Measurements from ENCODE around the gene POLR2C. TPM values are rescaled to one million over a fixed set of nuclear protein-coding genes. Genes with fewer than 3 reads are reported as not detected.

The POLR2C gene
- total RNA-seq, 4 donors from 2014 or later: 39.2 to 104 (median 72.7) TPM

DNA sequence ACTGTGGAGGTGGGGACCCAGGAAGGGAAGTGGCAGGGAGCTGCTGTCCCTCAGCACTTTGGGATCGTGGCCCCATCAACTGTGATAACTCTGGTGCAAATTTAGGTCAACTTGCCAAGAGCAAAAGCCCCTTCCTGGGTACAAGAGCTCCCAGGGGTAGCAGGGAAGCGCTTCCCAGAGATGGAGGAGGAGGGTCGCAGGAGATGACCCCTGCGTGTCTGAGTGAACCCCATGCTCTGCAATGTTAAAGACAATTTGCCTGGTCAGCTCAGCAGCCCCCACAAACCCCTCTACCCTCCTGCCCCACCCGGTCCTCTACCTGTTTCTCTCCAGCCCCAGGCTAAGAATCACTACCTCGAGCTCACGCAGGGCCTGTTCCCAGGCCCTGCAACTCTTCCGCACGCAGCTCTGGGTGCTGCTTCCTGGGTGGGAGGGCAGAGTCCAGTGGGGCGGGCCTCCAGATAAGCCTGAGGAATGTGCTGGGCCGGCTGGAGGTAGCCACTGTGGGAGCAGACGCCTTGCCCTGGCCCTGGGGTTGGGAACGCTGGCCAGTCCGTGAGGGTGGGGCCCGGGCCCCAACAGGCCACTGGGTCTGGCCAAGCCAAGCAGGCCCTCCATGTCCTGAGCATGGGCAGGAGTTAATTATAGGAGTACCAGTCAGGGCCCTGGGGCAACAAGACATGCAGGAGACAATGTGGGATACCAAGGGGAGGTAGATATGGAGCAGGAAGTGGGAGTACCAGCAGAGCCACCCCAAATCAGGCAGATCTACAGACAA, 17.7 kb downstream of the POLR2C start:
- TF ChIP-seq POLR2AphosphoS5 (IDR thresholded peaks at IDR 0.05) (peak in 2 of 3 donors; percentile 61 to 78), POLR2A (IDR thresholded peaks at IDR 0.05) (peak; percentile 70), EP300 (IDR thresholded peaks at IDR 0.05; ENCODE audit: low read depth) (no peak)
- TF ChIP-seq, protein P1, sequence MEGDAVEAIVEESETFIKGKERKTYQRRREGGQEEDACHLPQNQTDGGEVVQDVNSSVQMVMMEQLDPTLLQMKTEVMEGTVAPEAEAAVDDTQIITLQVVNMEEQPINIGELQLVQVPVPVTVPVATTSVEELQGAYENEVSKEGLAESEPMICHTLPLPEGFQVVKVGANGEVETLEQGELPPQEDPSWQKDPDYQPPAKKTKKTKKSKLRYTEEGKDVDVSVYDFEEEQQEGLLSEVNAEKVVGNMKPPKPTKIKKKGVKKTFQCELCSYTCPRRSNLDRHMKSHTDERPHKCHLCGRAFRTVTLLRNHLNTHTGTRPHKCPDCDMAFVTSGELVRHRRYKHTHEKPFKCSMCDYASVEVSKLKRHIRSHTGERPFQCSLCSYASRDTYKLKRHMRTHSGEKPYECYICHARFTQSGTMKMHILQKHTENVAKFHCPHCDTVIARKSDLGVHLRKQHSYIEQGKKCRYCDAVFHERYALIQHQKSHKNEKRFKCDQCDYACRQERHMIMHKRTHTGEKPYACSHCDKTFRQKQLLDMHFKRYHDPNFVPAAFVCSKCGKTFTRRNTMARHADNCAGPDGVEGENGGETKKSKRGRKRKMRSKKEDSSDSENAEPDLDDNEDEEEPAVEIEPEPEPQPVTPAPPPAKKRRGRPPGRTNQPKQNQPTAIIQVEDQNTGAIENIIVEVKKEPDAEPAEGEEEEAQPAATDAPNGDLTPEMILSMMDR (IDR thresholded peaks at IDR 0.05): no peak
- intact Hi-C loops (cut with DNase I; ENCODE audit: low total_unique reads) (no loop called here), in situ Hi-C loops (cut with MboI; ENCODE audit: low pct_ligation_motif_present in 1 of 4, low pct_unique_long_range_greater_than_20kb in 1 of 4, low sequenced_read_pairs in 3 of 4) (no loop called here)
- peak; percentile 90 for DNase-seq
- Histone ChIP-seq H3K27ac (peak overlapping the region; percentile 86 to 89 (median 88)), H3K4me1 (peaks cover 15 to 42% (median 30%) of the 10 kb centered on the region in 4 donors), H3K4me3 (peak overlapping the region; percentile 2 to 48 (median 31)), H3K27me3 (no peaks in the 10 kb centered on the region), H3K9me3 (no peaks in the 10 kb centered on the region), H3K36me3 (no peaks in the 10 kb centered on the region)
- WGBS, 2 donors (ENCODE audit: low coverage in 1 of 2): 36% methylated on average over 15 of the region's 15 CpGs; no CpG with 5 or more reads in 1 of the 2 donors

DNA sequence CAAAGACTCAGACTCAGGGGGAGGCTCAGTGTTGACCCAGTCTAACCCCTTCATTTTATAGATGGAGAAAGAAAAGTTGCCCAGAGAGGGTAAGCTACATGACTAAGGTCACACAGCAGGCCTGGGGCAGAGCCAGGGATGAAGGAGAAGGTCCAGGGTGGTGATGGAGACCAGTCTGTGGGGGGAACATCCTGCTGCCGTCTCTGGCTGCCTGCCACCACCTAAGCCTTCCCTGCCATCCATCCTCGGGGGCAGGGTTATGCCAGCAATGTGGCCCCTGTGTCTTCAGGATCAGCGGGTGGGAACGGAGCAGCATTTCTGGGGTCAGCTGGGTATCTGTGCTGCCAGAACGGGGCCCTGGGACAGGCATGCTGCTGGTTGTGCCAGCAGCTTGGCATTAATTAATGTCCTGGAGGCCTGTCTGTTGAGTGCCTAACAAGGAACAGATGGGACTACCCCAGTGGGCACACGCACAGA, 18.3 kb downstream of the POLR2C start:
- H3K4me3 ChIP-seq: no peak overlapping the region
- TF ChIP-seq POLR2A (IDR thresholded peaks at IDR 0.05) (no peak), EP300 (IDR thresholded peaks at IDR 0.05; ENCODE audit: low read depth) (no peak), POLR2AphosphoS5 (IDR thresholded peaks at IDR 0.05) (no peak)
- TF ChIP-seq, protein P1 (IDR thresholded peaks at IDR 0.05): no peak
- WGBS, 2 donors (ENCODE audit: low coverage in 1 of 2): 59% methylated on average over 6 of the region's 6 CpGs; no CpG with 5 or more reads in 1 of the 2 donors
- in situ Hi-C loops (cut with MboI; ENCODE audit: low pct_ligation_motif_present in 1 of 4, low pct_unique_long_range_greater_than_20kb in 1 of 4, low sequenced_read_pairs in 3 of 4): no loop called here
- no peaks in the 10 kb centered on the region for H3K36me3 ChIP-seq
- no peaks in the 10 kb centered on the region for H3K9me3 ChIP-seq
- intact Hi-C loops (cut with DNase I; ENCODE audit: low total_unique reads): no loop called here
- H3K27me3 ChIP-seq: no peaks in the 10 kb centered on the region
- H3K4me1 ChIP-seq: peaks cover 18 to 47% (median 36%) of the 10 kb centered on the region in 4 donors
- DNase-seq: no peak
- H3K27ac ChIP-seq: peak overlapping the region; percentile 86 to 89 (median 88)

DNA sequence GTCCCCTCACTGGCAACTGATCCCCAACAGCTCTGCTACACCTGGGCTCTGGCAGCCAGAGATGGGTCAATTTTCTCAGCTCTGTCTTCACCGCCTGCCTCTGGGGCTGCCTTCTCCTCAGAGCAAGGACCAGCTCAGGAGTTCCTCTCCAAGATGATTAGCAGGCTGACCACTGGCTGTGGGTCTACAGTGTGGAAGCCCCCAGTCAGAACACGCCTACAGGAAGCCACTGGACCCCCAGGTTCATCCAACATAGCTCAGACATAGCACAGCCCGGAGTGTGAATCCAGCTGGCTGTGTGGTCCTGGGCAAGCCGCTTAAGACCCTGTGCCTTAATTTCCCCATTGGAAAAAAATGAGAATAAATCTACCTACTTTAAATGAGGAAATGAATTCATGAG, 18.9 kb downstream of the POLR2C start:
- H3K9me3 ChIP-seq: no peaks in the 10 kb centered on the region
- intact Hi-C loops (cut with DNase I; ENCODE audit: low total_unique reads) (no loop called here), in situ Hi-C loops (cut with MboI; ENCODE audit: low pct_ligation_motif_present in 1 of 4, low pct_unique_long_range_greater_than_20kb in 1 of 4, low sequenced_read_pairs in 3 of 4) (no loop called here)
- H3K27ac ChIP-seq: peak overlapping the region in 2 of 4 donors; percentile 88 to 89
- peaks cover 18 to 44% (median 38%) of the 10 kb centered on the region in 4 donors for H3K4me1 ChIP-seq
- H3K36me3 ChIP-seq: no peaks in the 10 kb centered on the region
- H3K4me3 ChIP-seq: no peak overlapping the region
- TF ChIP-seq, protein P1 (IDR thresholded peaks at IDR 0.05): no peak
- no peak for TF ChIP-seq POLR2AphosphoS5 (IDR thresholded peaks at IDR 0.05)
- TF ChIP-seq EP300 (IDR thresholded peaks at IDR 0.05; ENCODE audit: low read depth): no peak
- no peak for TF ChIP-seq POLR2A (IDR thresholded peaks at IDR 0.05)
- DNase-seq: no peak
- WGBS, 2 donors (ENCODE audit: low coverage in 1 of 2): 92 to 100% methylated on average over 1 to 4 of the region's 4 CpGs
- H3K27me3 ChIP-seq: no peaks in the 10 kb centered on the region

DNA sequence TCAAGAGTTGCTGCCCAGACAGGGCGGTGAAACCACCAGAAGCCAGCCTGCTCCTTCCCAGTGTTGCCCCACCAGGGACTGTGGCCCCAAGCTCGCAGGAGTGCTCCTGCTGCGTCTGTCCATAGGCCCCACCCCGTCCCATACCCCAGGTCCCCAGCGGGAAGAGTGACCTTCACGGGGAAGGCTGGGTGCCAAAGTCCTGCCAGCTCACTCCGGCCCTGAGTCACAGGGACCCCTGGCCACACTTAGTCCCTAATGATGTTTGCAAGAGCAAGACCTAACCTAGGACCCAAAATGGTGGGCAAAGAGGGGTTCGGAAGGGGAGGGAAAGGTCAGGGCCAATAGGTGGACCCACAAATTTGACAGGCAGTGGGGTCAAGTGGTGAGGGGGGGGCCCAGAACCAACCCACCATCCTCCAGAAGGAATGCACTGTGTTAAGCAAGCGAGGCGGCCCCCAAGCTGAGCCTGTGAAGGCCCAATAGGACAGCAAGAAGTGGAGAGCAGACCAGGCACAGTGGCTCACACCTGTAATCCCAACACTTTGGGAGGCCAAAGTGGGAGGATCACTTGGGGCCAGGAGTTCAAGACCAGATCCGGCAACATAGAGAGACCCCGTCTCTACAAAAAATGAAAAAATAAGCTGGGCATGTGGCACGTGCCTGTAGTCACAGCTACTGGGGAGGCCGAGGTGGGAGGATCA, 20.5 kb downstream of the POLR2C start:
- Histone ChIP-seq H3K4me1 (peaks cover 14 to 50% (median 45%) of the 10 kb centered on the region in 4 donors), H3K36me3 (no peaks in the 10 kb centered on the region), H3K4me3 (no peak overlapping the region), H3K27me3 (no peaks in the 10 kb centered on the region), H3K9me3 (no peaks in the 10 kb centered on the region), H3K27ac (no peak overlapping the region)
- no peak for TF ChIP-seq POLR2AphosphoS5 (IDR thresholded peaks at IDR 0.05)
- no peak for TF ChIP-seq POLR2A (IDR thresholded peaks at IDR 0.05)
- no peak for DNase-seq
- intact Hi-C loops (cut with DNase I; ENCODE audit: low total_unique reads) (no loop called here), in situ Hi-C loops (cut with MboI; ENCODE audit: low pct_ligation_motif_present in 1 of 4, low pct_unique_long_range_greater_than_20kb in 1 of 4, low sequenced_read_pairs in 3 of 4) (no loop called here)
- WGBS, 2 donors (ENCODE audit: low coverage in 1 of 2): 90 to 91% methylated on average over 4 to 13 of the region's 14 CpGs
